ENCODE measurements around the gene CPE. TPM values are rescaled to one million over a fixed set of nuclear protein-coding genes. Genes with fewer than 3 reads are reported as not detected.

Gene CPE
- total RNA-seq, 1 donor from 2014 or later, result 63.6 TPM

DNA sequence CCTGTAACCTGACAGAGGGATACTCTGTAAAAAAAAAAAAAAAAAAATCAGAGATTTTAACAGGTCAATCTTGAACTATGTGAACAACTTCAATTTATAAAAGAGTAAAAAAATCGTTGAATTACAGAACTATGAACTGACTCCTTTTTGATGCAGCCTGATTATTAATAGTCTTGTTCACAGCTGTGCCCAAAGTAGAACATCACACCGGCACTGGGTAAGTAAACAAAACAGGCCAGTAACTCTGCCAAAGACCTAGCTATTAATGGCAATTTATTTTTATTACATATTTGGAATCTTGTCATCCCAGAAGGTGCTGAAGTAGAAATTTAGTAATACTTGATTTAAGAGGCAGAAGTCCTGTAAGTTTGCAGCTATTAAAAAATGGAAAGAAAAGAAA, 31.4 kb downstream of the CPE start:
- no peak for DNase-seq
- ATAC-seq, result no peak
- no peaks in the 10 kb centered on the region for H3K36me3 ChIP-seq
- H3K4me3 ChIP-seq, result no peak overlapping the region
- no peaks in the 10 kb centered on the region for H3K9me3 ChIP-seq
- intact Hi-C loops (cut with DNase I), result no loop called here
- H3K4me1 ChIP-seq, result no peaks in the 10 kb centered on the region
- H3K27ac ChIP-seq, result no peak overlapping the region
- TF ChIP-seq, protein P1, sequence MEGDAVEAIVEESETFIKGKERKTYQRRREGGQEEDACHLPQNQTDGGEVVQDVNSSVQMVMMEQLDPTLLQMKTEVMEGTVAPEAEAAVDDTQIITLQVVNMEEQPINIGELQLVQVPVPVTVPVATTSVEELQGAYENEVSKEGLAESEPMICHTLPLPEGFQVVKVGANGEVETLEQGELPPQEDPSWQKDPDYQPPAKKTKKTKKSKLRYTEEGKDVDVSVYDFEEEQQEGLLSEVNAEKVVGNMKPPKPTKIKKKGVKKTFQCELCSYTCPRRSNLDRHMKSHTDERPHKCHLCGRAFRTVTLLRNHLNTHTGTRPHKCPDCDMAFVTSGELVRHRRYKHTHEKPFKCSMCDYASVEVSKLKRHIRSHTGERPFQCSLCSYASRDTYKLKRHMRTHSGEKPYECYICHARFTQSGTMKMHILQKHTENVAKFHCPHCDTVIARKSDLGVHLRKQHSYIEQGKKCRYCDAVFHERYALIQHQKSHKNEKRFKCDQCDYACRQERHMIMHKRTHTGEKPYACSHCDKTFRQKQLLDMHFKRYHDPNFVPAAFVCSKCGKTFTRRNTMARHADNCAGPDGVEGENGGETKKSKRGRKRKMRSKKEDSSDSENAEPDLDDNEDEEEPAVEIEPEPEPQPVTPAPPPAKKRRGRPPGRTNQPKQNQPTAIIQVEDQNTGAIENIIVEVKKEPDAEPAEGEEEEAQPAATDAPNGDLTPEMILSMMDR (IDR thresholded peaks at IDR 0.05), result no peak
- no peaks in the 10 kb centered on the region for H3K27me3 ChIP-seq

DNA sequence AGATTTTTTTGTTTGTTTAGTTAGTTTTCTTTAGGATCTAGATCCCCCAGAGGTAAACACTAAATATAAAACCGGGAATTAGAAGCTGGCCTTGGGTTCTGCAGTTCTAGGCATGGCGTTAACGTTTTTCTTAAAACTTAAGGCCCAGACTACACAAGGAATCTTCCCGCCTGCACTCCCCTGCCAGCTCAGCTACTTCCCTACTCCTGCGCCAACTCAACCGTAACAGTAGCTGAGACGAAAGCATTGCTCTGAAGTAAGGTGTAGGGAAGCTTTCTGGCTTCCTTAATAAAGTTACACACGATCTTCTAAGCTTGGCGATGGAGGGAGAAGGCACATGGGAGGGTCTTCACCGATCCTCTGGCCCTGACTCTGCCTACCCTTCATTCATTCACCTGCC, 37.1 kb downstream of the CPE start:
- H3K9me3 ChIP-seq, result no peaks in the 10 kb centered on the region
- H3K27ac ChIP-seq, result no peak overlapping the region
- no peaks in the 10 kb centered on the region for H3K4me1 ChIP-seq
- ATAC-seq (no peak), DNase-seq (no peak)
- H3K4me3 ChIP-seq, result no peak overlapping the region
- TF ChIP-seq, protein P1 (IDR thresholded peaks at IDR 0.05), result no peak
- H3K36me3 ChIP-seq, result no peaks in the 10 kb centered on the region
- intact Hi-C loops (cut with DNase I), result no loop called here
- no peaks in the 10 kb centered on the region for H3K27me3 ChIP-seq

DNA sequence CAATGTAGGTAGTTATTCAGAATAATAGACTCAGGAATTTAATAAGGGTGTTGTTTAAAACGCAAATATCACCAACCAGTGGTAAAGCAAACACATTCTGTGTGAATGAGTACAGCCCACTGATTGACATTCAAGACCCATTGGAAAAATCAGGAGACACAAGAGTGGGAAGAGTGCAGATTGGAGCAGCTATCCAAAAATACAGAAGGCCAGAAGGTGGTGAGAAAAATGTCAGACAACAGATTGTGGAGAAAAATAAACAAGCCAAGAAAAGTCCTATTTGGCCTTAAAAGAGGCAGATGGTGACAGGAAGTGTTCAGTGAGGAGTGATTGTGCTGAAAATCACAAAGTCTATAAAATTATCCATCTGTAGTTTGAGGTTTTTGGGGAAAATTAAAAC, 39.3 kb downstream of the CPE start:
- intact Hi-C loops (cut with DNase I), result no loop called here
- Histone ChIP-seq H3K27ac (no peak overlapping the region), H3K36me3 (no peaks in the 10 kb centered on the region), H3K4me1 (no peaks in the 10 kb centered on the region), H3K27me3 (no peaks in the 10 kb centered on the region), H3K9me3 (no peaks in the 10 kb centered on the region), H3K4me3 (no peak overlapping the region)
- ATAC-seq (no peak), DNase-seq (no peak)
- TF ChIP-seq, protein P1 (IDR thresholded peaks at IDR 0.05), result no peak

DNA sequence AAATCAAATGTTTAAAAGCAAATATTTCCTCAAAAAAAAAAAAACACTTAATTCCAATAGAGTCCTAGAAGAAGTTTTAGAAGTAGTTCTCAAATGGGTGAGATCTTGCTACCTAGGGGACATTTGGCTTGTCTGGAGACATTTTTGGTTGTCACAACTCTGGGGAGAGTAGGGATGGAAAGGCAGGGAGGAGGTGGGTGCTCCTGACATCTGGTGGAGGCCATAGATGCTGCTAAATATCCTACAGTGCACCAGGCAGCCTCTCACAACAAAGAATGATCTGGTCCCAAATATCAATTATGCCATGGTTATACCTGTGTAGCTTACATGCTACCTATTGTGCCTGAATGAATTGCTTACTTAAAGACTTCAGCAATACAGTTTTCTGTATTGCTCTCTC, 46.8 kb downstream of the CPE start:
- intact Hi-C loops (cut with DNase I), result no loop called here

DNA sequence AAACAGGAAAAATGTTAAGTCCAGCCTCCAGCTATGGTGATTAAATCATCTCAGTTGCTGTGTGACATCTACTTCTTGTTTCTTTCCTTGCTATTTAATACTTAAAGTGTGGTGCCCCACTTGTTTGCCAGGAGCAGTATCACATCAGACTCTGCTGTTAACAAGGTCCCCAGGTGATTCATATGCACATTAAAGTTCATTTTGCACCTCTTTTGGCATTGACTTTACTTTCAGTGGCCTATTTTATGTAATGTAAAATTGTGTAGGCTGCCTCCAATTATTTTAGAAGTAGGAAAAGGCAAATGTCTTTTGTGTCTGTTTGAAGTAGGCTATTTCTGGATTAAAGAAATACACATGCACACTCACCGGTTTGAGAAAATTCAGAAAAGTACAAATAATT, 47.5 kb downstream of the CPE start:
- TF ChIP-seq, protein P1 (IDR thresholded peaks at IDR 0.05), result no peak
- ATAC-seq, result no peak
- intact Hi-C loops (cut with DNase I), result no loop called here

More for the DNA sequence above, 46.8 kb downstream of the CPE start:
- Histone ChIP-seq H3K4me3 (no peak overlapping the region), H3K4me1 (no peaks in the 10 kb centered on the region), H3K36me3 (no peaks in the 10 kb centered on the region), H3K9me3 (no peaks in the 10 kb centered on the region), H3K27me3 (no peaks in the 10 kb centered on the region), H3K27ac (no peak overlapping the region)
- ATAC-seq, result no peak
- TF ChIP-seq, protein P1 (IDR thresholded peaks at IDR 0.05), result no peak
- DNase-seq, result no peak

DNA sequence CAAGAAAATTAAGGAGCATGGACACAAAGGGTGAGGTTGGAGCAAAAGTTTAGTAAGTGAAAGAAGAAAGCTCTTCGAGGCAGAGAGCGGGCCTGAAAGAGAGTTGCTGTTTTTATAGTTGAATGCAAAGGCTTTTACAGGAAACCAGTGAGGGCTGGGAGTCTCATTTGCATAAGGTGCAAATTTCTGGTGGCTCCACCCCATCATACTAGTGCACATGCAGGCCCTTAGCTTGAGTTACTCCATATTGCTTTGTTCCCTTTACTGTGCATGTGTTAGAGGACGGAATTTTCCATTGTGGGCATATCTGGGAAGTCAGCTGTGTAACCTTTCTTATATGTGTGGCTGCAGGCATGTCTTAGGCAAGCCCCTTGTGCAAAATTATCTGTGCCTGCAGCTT, 48.0 kb downstream of the CPE start:
- H3K9me3 ChIP-seq, result no peaks in the 10 kb centered on the region
- DNase-seq, result no peak
- H3K36me3 ChIP-seq, result no peaks in the 10 kb centered on the region
- no peaks in the 10 kb centered on the region for H3K27me3 ChIP-seq
- H3K4me3 ChIP-seq, result no peak overlapping the region
- TF ChIP-seq, protein P1 (IDR thresholded peaks at IDR 0.05), result no peak
- no peak overlapping the region for H3K27ac ChIP-seq
- intact Hi-C loops (cut with DNase I), result no loop called here
- ATAC-seq, result no peak
- H3K4me1 ChIP-seq, result no peaks in the 10 kb centered on the region

More for the DNA sequence above, 47.5 kb downstream of the CPE start:
- Histone ChIP-seq H3K9me3 (no peaks in the 10 kb centered on the region), H3K27me3 (no peaks in the 10 kb centered on the region), H3K4me3 (no peak overlapping the region), H3K27ac (no peak overlapping the region), H3K4me1 (no peaks in the 10 kb centered on the region), H3K36me3 (no peaks in the 10 kb centered on the region)
- DNase-seq, result no peak
